T-helper 22 cell (primary cell): ENCODE measurements around the gene CAPNS2.

ENCODE experiments used
- DNase-seq: peaks from one replicate; pipeline ENCODE4 v3.0.0-alpha.2; 2020; ENCODE audit warnings: low read depth

The CAPNS2 gene

DNA sequence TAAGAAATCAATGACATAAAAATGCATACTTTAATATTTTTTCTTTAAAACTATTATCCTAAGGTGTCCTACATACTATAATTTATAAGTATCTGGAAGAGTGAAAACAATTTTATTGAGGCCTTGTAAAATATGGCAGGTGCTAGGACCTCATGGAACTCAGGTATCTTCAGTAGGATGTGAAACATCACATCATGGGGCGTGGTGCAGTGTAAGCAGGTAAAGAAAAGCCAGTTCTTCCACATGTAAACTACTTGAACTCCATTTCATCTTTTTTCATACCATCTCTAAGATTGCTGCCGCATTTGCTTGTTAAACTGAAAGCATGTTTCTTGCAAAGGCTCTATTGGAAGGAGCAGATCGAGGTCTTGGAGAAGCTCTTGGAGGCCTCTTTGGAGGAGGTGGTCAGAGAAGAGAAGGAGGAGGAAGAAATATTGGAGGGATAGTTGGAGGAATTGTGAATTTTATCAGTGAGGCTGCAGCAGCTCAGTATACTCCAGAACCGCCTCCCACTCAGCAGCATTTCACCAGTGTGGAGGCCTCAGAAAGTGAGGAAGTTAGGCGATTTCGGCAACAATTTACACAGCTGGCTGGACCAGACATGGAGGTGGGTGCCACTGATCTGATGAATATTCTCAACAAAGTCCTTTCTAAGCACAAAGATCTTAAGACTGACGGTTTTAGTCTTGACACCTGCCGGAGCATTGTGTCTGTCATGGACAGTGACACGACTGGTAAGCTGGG, at the start of gene CAPNS2:
TSS of gene CAPNS2 (plus strand) at position 253 of the 744 bp plus-strand sequence. CDS start at position 326, 73 bp downstream.
- no peak for DNase-seq

DNA sequence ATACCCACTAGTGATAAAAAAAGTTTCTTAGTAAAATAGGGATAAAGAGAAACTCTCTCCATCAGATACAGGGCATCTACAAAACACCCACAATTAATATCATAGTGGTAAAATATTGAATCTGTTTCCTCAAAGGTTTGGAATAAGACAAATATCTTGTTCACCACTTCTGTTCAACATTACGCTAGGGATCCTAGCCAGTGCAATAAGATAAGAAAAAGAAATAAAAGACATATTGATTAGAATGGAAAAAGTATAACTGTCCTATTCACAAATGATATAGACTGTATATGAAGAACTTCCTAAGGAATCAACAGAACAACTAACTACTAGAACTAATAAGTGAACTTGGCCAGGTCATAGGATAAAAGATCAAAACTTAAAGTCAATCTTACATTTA, 44.7 kb upstream of the CAPNS2 start:
- no peak for DNase-seq

DNA sequence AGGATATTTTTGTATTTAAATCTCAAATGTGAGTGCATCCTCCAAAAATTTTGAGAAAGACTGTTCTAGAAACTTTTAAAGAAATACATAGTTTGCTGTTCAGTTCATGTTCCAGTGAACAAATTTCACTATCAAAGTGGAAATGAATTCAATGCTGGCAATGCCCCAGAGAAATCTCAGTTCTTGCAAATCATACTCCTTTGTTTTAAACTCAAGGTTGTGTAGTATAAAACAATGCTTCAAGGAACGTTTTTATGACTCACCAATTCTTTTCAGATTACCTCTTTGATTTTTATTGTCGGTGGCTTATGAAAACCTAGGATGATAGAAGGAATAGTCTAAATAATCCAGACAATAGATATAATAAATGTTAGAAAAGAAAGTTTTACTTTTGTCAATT, 40.0 kb upstream of the CAPNS2 start:
- no peak for DNase-seq

DNA sequence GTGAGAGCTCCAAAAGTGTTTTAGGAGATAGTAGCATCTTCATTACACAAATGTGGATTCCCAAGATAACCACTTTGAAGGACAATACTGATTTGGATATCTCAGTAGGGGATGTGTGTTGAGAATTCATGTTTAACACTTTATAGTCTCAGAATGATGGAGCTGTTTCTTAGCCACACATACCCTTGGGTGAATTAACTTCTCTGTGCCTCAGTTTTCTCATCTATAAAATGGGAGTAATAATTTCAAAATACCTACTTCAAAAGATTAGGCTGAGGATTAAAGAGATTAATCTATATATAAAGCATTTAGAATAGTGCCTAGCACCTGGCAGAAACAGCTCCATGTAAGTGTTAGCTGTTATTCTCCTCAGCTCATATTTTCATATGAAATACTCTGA, 38.6 kb upstream of the CAPNS2 start:
- no peak for DNase-seq

DNA sequence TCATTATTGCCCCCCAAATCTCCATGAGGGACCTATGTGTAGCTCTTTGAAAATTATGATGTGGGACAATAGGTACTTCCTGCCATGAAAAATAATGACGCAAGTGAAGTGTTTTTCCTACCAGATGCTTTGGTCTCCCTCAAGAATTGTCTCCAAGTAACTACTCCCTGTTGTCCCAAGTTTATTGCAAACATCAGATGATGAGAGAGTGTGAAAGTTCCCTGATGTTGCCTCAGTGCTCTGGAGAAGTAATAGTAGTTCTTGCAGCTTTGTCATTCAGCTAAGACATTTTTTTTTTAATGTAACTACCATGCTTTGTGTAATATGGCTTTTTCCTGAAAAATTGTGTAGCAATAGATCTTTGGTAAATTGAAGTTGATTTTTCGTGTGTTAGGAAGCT, 37.5 kb upstream of the CAPNS2 start:
- no peak for DNase-seq

DNA sequence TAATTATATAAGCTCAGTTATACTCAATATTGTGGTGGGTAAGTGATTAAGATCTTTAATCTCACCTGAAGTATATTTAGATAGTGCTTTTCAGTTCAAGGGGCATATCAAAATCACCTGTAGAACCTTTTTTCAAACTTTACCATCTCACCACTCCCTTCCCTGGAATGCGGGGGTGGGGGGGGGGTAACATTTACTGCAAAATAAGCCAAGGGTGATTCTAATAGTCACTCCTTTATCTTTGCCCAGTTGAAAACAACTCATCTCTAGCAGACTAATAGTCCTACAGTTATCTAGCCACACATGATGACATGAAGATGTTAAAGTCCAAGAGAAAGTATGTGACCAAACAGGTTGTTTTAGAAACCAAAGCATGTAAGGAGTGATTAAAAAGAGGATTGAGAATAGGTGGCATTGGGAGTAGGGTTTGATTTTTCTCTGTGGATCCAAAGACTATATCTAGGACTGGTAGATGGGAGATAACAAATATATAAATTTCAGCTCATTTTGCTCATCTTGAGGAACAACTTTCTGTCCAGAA, 36.1 kb upstream of the CAPNS2 start:
- DNase-seq = no peak

DNA sequence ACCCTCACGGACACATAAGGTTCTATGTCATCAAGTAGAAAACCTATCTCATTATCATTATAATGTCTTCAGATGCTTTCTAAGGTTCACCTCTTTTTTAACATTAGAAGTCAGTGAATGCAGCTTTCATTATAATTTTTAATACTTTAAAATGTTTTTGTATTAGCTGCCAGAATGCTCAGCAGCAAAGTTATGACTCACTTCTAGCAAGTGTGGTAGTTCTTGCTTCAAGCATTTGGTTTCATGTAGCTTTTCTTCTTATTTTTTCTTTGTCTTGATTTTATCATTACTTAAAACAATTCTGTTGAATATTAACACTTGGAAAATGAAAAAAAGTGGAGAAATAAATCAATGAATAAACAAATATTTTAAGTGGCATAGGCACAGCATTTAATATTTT, 34.3 kb upstream of the CAPNS2 start:
- no peak for DNase-seq

DNA sequence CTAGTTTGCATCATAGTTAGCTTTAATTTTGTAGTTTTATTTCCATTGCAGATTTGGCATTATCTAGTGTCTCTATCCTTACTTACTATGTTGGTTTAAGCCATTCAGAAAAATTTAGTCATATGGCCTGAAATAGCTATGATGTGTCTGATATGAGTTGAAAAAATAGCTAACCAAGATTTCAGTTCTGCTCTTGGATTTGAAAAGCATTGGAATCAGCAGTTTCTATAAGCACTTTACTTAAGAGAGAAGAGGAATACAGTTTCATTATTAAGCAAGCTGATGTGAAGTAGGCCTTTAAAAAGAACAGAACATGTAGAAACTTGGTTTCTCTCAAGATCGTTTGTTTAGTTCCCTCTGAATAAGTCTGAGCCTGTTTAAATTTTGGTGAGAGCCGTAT, 31.7 kb upstream of the CAPNS2 start:
- DNase-seq = no peak

DNA sequence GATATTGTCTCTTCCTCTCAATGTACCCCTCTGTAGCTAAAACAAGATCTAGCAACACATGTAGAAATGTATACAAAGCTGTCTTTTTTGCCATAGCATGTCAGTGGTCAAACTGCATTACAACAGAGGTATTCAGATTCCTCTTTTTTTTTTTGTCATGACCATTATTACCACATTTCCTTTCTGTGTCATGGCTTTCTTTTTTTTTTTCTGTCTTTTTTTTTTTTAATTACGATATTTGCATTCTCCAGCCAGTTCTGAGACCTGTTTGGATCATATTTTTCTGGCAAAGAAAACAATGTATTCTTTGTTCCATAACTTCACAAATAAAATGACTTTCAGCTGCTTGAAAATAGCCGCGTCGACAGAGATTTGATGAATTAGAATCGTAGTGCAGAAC, 27.4 kb upstream of the CAPNS2 start:
- no peak for DNase-seq

DNA sequence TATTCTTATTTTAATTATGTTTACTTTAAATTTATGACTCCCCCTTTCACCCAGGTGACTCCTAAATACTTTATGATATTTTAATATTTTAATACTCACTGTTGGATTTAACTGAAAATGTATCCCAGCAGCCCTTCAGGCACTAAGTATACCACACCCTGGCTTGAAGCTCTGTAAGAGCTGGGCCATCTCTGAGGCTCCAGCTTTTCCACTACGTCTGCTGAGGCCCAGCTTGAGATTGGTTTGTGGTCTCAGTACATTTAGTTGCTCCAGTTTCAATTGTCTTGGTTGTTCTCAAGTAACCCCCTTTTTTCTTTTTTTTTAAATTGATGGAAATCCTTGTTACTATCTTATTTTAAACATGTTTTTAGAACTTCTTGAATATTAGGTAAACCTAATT, 27.0 kb upstream of the CAPNS2 start:
- DNase-seq = no peak

DNA sequence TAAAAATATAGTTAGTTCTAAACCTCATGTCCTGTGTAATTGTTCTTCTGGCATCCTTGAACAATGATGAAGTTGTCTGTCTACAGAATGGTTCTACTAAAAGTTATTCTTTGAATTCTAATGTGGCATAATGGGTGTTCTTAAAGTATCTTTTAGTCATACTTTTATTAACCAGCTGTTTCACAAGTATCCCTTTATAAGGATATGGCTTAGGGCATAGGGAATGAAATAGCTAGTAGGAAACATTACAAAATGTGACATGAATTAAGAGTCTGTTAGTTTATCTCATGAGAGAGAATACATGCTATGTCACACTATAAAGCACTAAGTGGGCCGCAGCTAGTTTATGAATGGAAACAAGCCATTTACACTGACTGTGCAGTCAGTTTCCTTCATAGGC, 26.3 kb upstream of the CAPNS2 start:
- DNase-seq = no peak

DNA sequence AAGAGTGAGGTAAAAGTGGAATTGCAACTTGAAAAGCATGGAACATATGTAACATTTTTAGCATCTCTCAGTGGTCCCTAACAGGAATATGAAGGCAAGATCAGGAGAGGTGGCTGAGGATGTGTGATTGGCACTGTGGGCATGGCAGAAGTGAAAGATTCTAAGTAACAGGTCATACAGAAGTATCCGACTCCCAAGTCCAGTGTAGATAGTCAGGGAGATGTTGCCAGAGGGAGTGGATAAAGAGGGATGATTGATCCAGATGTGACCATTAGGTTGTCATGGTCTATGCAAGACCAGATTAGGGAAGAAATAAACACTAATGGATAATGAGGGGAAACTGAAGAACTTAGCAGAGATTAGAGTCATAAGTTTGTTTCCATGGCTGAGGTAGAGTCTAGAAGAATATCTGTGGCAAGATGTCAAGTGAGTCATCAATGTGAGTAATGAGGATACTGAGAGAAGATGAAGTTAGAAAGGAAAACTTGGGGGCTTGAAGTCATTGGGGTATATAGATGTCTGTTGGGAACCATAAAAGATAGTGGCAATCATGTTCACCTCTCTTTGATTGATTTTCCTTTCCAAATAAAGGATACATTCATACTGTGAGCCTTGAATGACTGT, 23.9 kb upstream of the CAPNS2 start:
- DNase-seq = no peak

DNA sequence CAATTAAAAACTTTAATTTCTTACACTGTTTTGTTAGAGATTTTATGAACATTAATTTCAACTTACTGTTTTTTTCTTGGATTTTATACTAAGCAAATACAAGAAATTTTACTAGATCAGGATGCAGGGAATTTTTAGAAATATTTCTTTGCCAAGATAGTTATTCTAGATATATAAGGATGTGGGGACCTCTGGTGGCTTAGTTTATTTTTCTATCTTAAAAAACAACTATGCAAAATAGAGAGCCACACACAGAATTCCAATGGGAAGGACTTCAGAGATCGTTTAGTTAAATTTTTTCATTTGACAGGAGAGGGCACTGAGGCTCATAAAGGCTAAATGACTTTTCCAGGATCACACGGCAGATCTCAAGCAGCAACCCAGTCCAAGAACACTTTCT, 23.0 kb upstream of the CAPNS2 start:
- DNase-seq = no peak

DNA sequence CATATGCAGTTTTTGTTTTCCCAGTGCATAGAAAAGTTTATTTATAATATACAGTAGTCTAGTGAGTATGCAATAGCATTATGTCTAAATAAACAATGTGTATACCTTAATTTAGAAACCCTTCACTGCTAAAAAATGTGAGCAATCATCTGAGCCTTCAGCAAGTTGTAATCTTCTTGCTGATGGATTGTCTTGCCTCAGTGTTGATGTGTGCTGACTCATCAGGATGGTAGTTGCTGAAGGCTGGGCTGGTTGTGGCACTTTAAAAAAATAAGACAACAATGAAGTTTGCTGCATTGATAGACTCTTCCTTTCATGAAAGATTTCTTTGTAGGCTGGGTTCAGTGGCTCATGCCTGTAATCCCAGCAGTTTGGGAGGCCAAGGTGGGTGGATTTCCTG, 13.9 kb upstream of the CAPNS2 start:
- no peak for DNase-seq

DNA sequence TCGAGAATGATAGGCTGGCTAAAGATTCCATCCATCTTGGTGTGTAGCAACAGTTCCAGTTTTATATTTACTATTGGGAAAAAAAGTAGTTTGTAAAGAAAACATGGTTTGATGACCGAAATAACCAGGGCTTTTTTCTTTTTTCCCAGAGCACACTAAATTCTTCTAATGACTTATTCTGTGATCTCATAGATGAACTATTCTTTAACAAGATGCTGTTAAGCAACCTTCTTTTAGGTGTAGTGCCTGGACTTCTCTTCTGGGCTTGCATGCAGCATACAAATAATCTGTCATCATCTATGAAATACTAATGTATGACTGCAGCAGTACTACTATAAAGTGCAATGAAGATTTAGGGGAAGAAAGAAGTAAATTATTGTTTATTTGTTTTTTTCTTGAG, 11.0 kb upstream of the CAPNS2 start:
- no peak for DNase-seq

DNA sequence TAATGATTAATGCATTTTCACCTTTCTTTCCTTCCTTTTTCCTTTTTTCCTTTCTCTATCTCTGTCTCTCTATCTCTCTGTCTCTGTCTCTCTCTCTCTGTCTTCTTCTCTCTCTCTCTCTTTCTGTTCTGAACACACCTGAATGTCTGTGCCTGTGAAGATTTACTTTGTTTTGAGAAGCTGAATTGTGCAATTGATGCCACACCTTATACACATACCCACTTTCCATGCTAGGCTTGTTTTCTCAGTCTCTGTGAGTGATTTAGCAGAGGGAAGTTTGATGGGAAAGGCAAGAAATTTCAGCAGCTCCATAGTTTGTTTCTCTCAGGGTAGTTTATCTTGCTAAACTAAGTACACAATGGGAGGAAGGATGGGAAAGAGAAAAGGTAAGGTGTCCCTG, 9.3 kb upstream of the CAPNS2 start:
- no peak for DNase-seq

DNA sequence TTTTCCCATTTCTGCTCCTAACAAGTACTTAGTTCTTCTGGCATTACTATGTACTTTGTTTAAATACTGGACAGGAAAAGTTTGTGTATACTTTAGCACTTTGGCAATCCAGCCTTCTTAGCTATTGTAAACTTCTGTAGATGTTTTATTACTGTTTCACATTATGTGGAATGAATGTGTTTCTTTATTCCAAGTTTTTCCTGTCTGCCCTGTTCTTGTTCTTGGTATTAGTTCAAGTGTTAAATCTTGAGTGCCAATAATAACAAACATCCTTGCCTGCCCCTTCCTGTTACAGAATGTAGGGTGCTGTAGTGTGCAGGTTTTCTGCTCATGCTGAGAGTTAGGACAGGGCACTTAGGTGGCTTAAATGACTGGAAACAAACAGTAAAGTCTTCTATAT, 7.3 kb upstream of the CAPNS2 start:
- DNase-seq = no peak

DNA sequence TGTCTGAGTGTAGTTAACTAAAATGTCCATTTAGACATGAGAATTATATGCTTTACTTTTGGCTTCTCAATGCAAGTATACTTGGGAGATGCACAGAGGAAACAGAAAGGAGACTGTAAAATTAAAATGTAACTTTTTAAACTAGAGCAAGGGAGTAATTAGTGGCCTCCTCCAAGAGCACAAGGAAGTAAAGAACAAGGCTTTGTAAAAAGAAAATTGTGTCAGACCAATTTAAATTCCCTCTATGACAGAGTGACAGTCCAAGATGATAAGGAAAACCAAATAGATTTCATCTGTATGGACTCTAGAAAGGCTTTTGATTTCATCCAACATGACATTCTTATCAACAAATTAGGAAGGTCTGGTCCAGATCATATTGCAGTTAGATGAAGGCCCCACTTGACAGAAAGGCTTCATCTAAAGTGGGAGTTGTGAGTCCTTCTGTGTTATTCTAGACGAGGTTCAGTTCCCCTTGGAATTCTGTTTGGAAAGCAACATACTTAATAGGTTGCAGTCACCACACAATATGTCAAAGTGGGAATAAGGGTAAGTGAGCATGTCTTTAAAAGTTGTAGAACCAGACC, 6.5 kb upstream of the CAPNS2 start:
- no peak for DNase-seq

DNA sequence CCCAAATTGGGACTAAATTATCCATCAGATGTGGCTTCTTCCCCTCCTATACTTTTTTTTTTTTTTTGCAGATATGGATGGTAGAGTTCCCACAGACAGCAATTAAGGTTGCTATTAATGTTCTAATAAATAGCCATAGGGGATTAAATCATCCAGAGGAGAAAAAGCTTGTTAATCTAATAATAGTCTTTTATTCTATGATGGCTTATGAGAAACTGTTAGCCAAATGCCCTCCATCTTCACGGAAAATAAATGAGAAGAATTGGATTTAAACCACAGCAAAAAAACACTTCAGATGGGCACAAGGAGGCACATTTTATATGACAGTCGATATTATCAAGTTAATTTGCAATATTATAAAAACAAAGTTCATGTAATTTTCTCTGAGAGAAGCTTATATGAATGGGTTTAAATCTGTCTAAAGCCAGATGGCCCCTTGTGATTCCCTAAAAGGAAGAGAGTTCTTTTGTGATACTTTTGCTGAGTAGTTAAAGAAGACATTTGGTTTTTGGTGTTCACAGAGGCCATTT, 5.1 kb upstream of the CAPNS2 start:
- DNase-seq = no peak

DNA sequence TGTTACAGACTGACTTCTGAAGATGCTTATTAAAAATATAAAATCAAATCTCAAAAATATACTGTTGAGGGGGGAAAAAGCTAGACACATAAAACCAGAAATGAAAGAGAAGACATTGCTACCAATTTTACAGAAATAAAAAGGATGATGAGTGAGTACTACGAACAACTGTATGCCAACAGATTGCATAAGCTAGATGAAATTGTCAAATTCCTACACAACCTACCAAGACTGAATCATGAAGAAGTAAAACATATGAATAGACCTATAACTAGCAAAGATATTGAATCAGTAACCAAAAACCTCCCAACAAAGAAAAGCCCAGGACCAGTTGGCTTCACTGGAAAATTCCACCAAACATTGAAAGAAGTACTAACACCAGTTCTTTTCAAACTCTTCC, 3.5 kb upstream of the CAPNS2 start:
- no peak for DNase-seq

DNA sequence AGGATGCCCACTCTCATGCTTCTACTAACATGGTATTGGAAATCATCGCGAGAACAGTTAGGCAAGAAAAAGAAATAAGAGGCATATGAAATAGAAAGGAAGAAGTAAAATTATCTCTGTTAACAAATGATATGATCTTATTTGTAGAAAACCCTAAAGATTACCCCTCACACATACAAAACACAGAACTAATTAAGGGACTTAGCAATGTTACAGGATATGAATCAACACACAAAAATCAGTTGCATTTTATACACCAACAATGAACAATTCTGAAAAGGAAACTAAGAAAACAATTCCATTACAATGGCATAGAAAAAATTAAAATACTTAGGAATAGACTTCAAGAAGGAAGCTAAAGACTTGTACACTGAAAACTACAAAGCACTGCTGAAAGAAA, 2.7 kb upstream of the CAPNS2 start:
- DNase-seq = no peak

DNA sequence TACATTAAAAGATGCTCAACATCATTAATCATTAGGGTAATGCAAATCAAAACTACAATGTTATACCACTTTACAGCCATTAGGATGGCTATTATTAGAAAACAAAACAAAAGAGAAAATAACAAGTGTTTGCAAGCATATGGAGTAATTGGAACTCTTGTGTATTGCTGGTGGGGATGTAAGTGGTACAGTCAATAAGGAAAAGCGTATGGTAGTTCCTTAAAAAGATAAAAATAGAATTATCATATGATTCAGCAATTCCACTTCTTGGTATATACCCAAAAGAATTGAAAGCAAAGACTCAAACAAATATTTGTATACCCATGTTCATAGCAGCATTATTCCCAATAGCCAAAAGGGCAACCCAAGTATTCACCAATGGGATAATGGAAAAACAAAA, 1.4 kb upstream of the CAPNS2 start:
- DNase-seq = no peak

DNA sequence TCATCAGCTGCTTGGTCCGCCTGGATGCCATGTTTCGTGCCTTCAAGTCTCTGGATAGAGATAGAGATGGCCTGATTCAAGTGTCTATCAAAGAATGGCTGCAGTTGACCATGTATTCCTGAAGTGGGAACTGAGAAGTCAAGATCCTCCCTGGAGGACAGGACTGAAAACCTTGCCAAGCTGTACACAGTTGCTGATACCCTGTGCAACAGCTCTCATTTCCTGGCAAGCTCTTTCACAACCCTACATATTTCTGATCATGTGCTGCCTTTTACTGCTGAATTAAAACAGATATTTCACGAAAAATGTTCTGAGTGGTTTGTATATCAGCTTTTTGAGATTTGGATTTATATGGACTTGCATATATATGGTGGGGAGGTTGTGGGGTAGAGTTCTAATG, 898 bp downstream of the CAPNS2 start:
- no peak for DNase-seq
